ENCODE data around the gene POC5. TPM values are rescaled to one million over a fixed set of nuclear protein-coding genes. Genes with fewer than 3 reads are reported as not detected.

POC5 gene
- polyA plus RNA-seq, 3 donors from 2014 or later, result 9.5 to 19.4 (median 16.0) TPM

- H3K27me3 Mint-ChIP-seq (ENCODE audit: low read depth in 3 of 3), result peaks cover 0 to 1% (median 0%) of the 10 kb centered on the region in 3 donors
- no peaks in the 10 kb centered on the region for H3K4me1 Mint-ChIP-seq
- no peak overlapping the region for H3K4me3 Mint-ChIP-seq
- H3K36me3 Mint-ChIP-seq, result peaks cover 0 to 3% (median 0%) of the 10 kb centered on the region in 3 donors
- H3K9me3 Mint-ChIP-seq, result peaks cover 0 to 2% (median under 1%) of the 10 kb centered on the region in 6 donors
- no peak for DNase-seq
- H3K27ac Mint-ChIP-seq, result no peak overlapping the region
These were observed 79.3 kb downstream of the POC5 start for GRCh38 chr5:75637949-75638348.

- Mint-ChIP-seq H3K27me3 (ENCODE audit: low read depth in 3 of 3) (no peaks in the 10 kb centered on the region), H3K36me3 (peaks cover 0 to 3% (median under 1%) of the 10 kb centered on the region in 3 donors), H3K4me1 (no peaks in the 10 kb centered on the region), H3K27ac (no peak overlapping the region), H3K4me3 (no peak overlapping the region), H3K9me3 (no peaks in the 10 kb centered on the region)
- no peak for DNase-seq
These were observed 84.9 kb downstream of the POC5 start for GRCh38 chr5:75632321-75632720.

GRCh38 chr5:75630875-75631274 is 86.4 kb downstream of the POC5 start:
- H3K27ac Mint-ChIP-seq, result no peak overlapping the region
- peaks cover 0 to 4% (median 3%) of the 10 kb centered on the region in 3 donors for H3K36me3 Mint-ChIP-seq
- no peaks in the 10 kb centered on the region for H3K4me1 Mint-ChIP-seq
- H3K4me3 Mint-ChIP-seq, result no peak overlapping the region
- H3K9me3 Mint-ChIP-seq, result no peaks in the 10 kb centered on the region
- no peaks in the 10 kb centered on the region for H3K27me3 Mint-ChIP-seq (ENCODE audit: low read depth in 3 of 3)
- DNase-seq, result no peak

- no peak overlapping the region for H3K27ac Mint-ChIP-seq
- H3K4me1 Mint-ChIP-seq, result no peaks in the 10 kb centered on the region
- H3K36me3 Mint-ChIP-seq, result peaks cover 0 to 4% (median 0%) of the 10 kb centered on the region in 3 donors
- no peaks in the 10 kb centered on the region for H3K9me3 Mint-ChIP-seq
- no peak overlapping the region for H3K4me3 Mint-ChIP-seq
- no peaks in the 10 kb centered on the region for H3K27me3 Mint-ChIP-seq (ENCODE audit: low read depth in 3 of 3)
- no peak for DNase-seq
These were observed 89.4 kb downstream of the POC5 start for GRCh38 chr5:75627801-75628200.

GRCh38 chr5:75626959-75627358 is 90.3 kb downstream of the POC5 start:
- Mint-ChIP-seq H3K4me3 (no peak overlapping the region), H3K4me1 (no peaks in the 10 kb centered on the region), H3K9me3 (no peaks in the 10 kb centered on the region), H3K27me3 (ENCODE audit: low read depth in 3 of 3) (no peaks in the 10 kb centered on the region), H3K27ac (no peak overlapping the region), H3K36me3 (peaks cover 0 to 4% (median 0%) of the 10 kb centered on the region in 3 donors)
- no peak for DNase-seq

Other genes with a start within 250 kb of the POC5 start
- gene CERT1, start 205.8 kb downstream of the POC5 start, polyA plus RNA-seq, result 10 to 100 TPM in 2 of 3 donors, 1 to 10 TPM in 1; 8.2 to 22.0 (median 11.7) TPM
- gene POLK, start 205.5 kb downstream of the POC5 start, polyA plus RNA-seq, result 10 to 100 TPM in 2 of 3 donors, 1 to 10 TPM in 1; 8.0 to 17.3 (median 11.7) TPM
- under 1 TPM; 0.63 to 0.76 (median 0.71) TPM for gene ANKDD1B, start 106.0 kb downstream of the POC5 start, polyA plus RNA-seq

All from immature natural killer cell (primary cell).